Right lobe of liver (tissue), 4 donors: ENCODE data around the gene AGBL5.

Source experiments
- POLR2A ChIP-seq: fragments of 450-650 bp; IDR thresholded peaks from one replicate; pipeline ENCODE4 v1.6.1; 2017; ENCODE audit warnings: antibody characterized with exemption, mild to moderate bottlenecking
- TF ChIP-seq, protein P1 (sequence below), 4 donors: fragments of 200-600 bp in 3 of 4; fragments of 450-650 bp in 1 of 4; IDR thresholded peaks; one replicate each; pipeline versions ENCODE4 v1.5.1 to v1.8.0; 2016 to 2022; ENCODE audit warnings: antibody characterized with exemption in 4 of 4, mild to moderate bottlenecking in 2 of 4
- donor health status: DM: no; HTN: no; CAD: no.
- donor health status: DM: no; HTN: no; CAD: no.
- donor health status: DM: no; HTN: yes; CAD: no.

- TF ChIP-seq, protein P1, sequence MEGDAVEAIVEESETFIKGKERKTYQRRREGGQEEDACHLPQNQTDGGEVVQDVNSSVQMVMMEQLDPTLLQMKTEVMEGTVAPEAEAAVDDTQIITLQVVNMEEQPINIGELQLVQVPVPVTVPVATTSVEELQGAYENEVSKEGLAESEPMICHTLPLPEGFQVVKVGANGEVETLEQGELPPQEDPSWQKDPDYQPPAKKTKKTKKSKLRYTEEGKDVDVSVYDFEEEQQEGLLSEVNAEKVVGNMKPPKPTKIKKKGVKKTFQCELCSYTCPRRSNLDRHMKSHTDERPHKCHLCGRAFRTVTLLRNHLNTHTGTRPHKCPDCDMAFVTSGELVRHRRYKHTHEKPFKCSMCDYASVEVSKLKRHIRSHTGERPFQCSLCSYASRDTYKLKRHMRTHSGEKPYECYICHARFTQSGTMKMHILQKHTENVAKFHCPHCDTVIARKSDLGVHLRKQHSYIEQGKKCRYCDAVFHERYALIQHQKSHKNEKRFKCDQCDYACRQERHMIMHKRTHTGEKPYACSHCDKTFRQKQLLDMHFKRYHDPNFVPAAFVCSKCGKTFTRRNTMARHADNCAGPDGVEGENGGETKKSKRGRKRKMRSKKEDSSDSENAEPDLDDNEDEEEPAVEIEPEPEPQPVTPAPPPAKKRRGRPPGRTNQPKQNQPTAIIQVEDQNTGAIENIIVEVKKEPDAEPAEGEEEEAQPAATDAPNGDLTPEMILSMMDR (IDR thresholded peaks at IDR 0.05), result no peak
- no peak for TF ChIP-seq POLR2A
These were observed 42.8 kb upstream of the AGBL5 start for GRCh38 chr2:27008678-27009077.
